ENCODE data around the gene KLHL9. TPM values are rescaled to one million over a fixed set of nuclear protein-coding genes. Genes with fewer than 3 reads are reported as not detected.

KLHL9 gene
- total and polyA plus RNA-seq, 5 donors = 6.1 to 14.6 (median 13.3) TPM

- intact Hi-C loops (cut with DNase I) = no loop called here
- ATAC-seq = no peak
Observed at GRCh38 chr9:21286099-21286498, 49.1 kb downstream of the KLHL9 start.

GRCh38 chr9:21281275-21281674 lies 53.9 kb downstream of the KLHL9 start:
- no peak overlapping the region for H3K27ac ChIP-seq (ENCODE audit: low read length)
- no peaks in the 10 kb centered on the region for H3K27me3 ChIP-seq (ENCODE audit: control insufficient read depth, insufficient read depth)
- ATAC-seq (no peak), DNase-seq (no peak)
- no peaks in the 10 kb centered on the region for H3K9me3 ChIP-seq (ENCODE audit: control insufficient read depth, low read length)
- intact Hi-C loops (cut with DNase I) = no loop called here
- no peaks in the 10 kb centered on the region for H3K4me1 ChIP-seq (ENCODE audit: control insufficient read depth, insufficient read depth, low read length)
- 73% methylated on average over 2 of the region's 2 CpGs for WGBS
- no peak overlapping the region for H3K4me3 ChIP-seq (ENCODE audit: low read length)

More at GRCh38 chr9:21286099-21286498, 49.1 kb downstream of the KLHL9 start:
- no peaks in the 10 kb centered on the region for H3K27me3 ChIP-seq (ENCODE audit: control insufficient read depth, insufficient read depth)
- H3K4me3 ChIP-seq (ENCODE audit: low read length) = no peak overlapping the region
- DNase-seq = no peak
- 88% methylated on average over 5 of the region's 5 CpGs for WGBS
- no peak overlapping the region for H3K27ac ChIP-seq (ENCODE audit: low read length)
- no peaks in the 10 kb centered on the region for H3K9me3 ChIP-seq (ENCODE audit: control insufficient read depth, low read length)
- no peaks in the 10 kb centered on the region for H3K4me1 ChIP-seq (ENCODE audit: control insufficient read depth, insufficient read depth, low read length)

Other genes starting within 250 kb of the KLHL9 start
- not detected for gene IFNW1, start 193.6 kb downstream of the KLHL9 start, total RNA-seq
- gene IFNW1, start 193.6 kb downstream of the KLHL9 start, polyA plus RNA-seq = not detected
- not detected for gene IFNA21, start 168.7 kb downstream of the KLHL9 start, total RNA-seq
- not detected for gene IFNA21, start 168.7 kb downstream of the KLHL9 start, polyA plus RNA-seq
- gene IFNA4, start 147.8 kb downstream of the KLHL9 start, total RNA-seq = not detected
- not detected for gene IFNA4, start 147.8 kb downstream of the KLHL9 start, polyA plus RNA-seq
- gene IFNA7, start 133.2 kb downstream of the KLHL9 start, total RNA-seq = not detected
- not detected for gene IFNA7, start 133.2 kb downstream of the KLHL9 start, polyA plus RNA-seq
- not detected for gene IFNA10, start 128.3 kb downstream of the KLHL9 start, total RNA-seq
- not detected for gene IFNA10, start 128.3 kb downstream of the KLHL9 start, polyA plus RNA-seq
- not detected for gene IFNA16, start 118.1 kb downstream of the KLHL9 start, total RNA-seq
- gene IFNA16, start 118.1 kb downstream of the KLHL9 start, polyA plus RNA-seq = not detected
- not detected for gene IFNA17, start 107.2 kb downstream of the KLHL9 start, total RNA-seq
- gene IFNA17, start 107.2 kb downstream of the KLHL9 start, polyA plus RNA-seq = not detected
- gene IFNA14, start 95.4 kb downstream of the KLHL9 start, total RNA-seq = not detected
- gene IFNA14, start 95.4 kb downstream of the KLHL9 start, polyA plus RNA-seq = not detected
- gene IFNA5, start 30.1 kb downstream of the KLHL9 start, total RNA-seq = not detected
- gene IFNA5, start 30.1 kb downstream of the KLHL9 start, polyA plus RNA-seq = not detected
- not detected for gene IFNA6, start 15.5 kb upstream of the KLHL9 start, total RNA-seq
- gene IFNA6, start 15.5 kb upstream of the KLHL9 start, polyA plus RNA-seq = not detected
- not detected for gene IFNA13, start 32.7 kb upstream of the KLHL9 start, total RNA-seq
- gene IFNA13, start 32.7 kb upstream of the KLHL9 start, polyA plus RNA-seq = not detected
- not detected for gene IFNA2, start 50.0 kb upstream of the KLHL9 start, total RNA-seq
- not detected for gene IFNA2, start 50.0 kb upstream of the KLHL9 start, polyA plus RNA-seq
- not detected for gene IFNA8, start 73.7 kb upstream of the KLHL9 start, total RNA-seq
- gene IFNA8, start 73.7 kb upstream of the KLHL9 start, polyA plus RNA-seq = not detected
- gene IFNA1, start 105.0 kb upstream of the KLHL9 start, total RNA-seq = not detected
- not detected for gene IFNA1, start 105.0 kb upstream of the KLHL9 start, polyA plus RNA-seq
- gene IFNE, start 146.9 kb upstream of the KLHL9 start, total RNA-seq = not detected
- gene IFNE, start 146.9 kb upstream of the KLHL9 start, polyA plus RNA-seq = not detected